ENCODE measurements around the gene PCDHA6.
"Not testable (repeated sequence)": the region's sequence is repeated elsewhere in the genome, so short reads cannot be mapped to it uniquely, and the experiment has no call there.

The PCDHA6 gene

DNA sequence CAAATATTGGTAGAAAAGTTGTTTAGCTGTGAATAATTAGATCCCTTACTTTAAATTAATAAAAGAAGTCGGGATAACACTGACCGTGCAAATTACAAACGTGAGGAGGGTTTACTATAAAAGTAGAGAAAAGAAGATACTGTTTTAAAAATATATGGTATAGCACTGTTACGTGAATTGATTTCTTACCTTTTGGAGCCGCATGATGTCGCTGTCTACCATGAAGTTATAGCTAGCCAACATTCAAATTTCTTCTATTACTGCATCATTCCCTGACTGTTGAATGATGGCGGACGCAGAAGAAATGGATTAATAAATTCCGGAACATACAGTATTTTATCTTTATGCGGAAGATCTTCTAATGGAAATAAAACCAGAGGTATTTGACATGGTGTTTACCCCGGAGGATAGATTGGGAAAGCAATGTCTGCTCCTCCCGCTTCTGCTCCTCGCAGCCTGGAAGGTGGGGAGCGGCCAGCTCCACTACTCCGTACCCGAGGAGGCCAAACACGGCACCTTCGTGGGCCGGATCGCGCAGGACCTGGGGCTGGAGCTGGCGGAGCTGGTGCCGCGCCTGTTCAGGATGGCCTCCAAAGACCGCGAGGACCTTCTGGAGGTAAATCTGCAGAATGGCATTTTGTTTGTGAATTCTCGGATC is at the start of gene PCDHA6:
Gene PCDHA6, plus strand, starts transcription at position 257 of the 658 bp plus-strand sequence. Its CDS starts 132 bp downstream, at position 389.
- DNase-seq = no peak

DNA sequence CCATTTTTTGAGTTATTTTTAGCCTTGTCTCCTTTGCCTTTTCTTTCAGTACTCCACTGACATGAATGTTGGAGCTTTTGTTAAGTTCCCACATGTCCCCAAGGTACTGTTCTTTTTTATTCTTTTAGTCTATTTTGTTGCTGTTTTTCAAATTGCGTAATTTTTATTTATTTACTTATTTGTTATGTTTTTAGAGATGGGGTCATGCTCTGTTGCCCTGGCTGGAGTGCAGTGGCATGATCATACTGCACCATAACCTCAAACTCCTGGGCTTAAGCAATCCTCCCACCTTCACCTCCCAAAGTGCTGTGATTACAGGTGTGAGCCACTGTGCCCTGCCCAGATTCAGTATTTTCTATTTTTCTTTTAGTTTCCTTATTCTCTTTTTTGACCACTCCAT is 47.2 kb upstream of the PCDHA6 start:
- no peak for DNase-seq

- DNase-seq = no peak
Measured at GRCh38 chr5:140785905-140786686, 41.7 kb upstream of the PCDHA6 start, which contains the start of gene PCDHA1. PCDHA1 (plus strand) TSS chr5:140786140.

GRCh38 chr5:140787422-140787821 is 40.3 kb upstream of the PCDHA6 start:
- DNase-seq = not testable (repeated sequence)

GRCh38 chr5:140787849-140788504 is 39.8 kb upstream of the PCDHA6 start:
- DNase-seq = not testable (repeated sequence)

- DNase-seq = no peak
Measured at GRCh38 chr5:140791089-140791488, 36.7 kb upstream of the PCDHA6 start.

DNA sequence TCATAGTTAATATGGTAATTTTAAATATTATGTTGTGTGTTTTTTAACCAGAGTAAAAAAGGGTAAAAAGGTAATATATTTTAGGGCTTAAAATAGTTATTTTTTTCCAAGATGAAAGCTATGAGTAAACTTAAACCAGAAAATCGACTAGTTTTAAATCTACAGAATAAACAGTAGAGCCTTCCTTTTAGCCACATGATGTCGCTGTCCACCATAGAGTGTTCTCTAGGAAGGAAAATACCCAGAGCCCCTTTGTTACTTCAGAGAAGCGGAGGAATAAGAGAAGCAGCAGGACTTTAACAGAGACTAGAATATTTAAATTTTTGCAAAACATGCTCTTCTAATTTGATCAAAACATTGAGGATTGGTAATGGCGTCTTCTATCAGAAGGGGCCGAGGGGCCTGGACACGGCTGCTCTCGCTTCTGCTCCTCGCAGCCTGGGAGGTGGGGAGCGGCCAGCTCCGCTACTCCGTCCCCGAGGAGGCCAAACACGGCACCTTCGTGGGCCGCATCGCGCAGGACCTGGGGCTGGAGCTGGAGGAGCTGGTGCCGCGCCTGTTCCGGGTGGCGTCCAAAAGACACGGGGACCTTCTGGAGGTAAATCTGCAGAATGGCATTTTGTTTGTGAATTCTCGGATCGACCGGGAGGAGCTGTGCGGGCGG is 33.0 kb upstream of the PCDHA6 start, which contains the start of gene PCDHA2:
Gene PCDHA2, plus strand, starts transcription at position 258 of the 664 bp plus-strand sequence.
- DNase-seq = no peak

GRCh38 chr5:140795259-140795641 is 32.5 kb upstream of the PCDHA6 start:
- DNase-seq = no peak

- not testable (repeated sequence) for DNase-seq
Measured at GRCh38 chr5:140796072-140796717, 31.6 kb upstream of the PCDHA6 start.

DNA sequence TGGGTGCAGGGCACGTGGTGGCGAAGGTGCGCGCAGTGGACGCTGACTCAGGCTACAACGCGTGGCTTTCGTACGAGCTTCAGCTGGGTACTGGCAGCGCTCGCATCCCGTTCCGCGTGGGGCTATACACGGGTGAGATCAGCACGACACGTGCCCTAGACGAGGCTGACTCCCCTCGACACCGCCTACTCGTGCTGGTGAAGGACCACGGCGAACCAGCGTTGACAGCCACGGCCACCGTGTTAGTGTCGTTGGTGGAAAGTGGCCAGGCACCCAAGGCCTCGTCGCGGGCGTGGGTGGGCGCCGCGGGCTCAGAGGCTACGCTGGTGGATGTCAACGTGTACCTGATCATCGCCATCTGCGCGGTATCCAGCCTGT is 31.1 kb upstream of the PCDHA6 start:
- no peak for DNase-seq

GRCh38 chr5:140800816-140801493 is 26.8 kb upstream of the PCDHA6 start, which contains the start of gene PCDHA3:
PCDHA3 (plus strand) TSS chr5:140801057.
- no peak for DNase-seq

DNA sequence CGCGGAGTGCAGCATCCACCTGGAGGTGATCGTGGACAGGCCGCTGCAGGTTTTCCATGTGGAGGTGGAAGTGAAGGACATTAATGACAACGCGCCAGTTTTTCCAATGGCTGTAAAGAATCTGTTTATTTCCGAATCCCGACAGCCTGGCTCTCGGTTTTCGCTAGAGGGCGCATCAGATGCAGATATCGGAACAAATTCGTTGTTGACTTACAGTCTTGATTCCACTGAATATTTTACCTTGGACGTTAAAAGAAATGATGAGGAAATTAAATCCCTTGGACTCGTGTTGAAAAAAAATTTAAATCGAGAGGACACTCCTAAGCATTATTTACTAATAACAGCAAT is 26.3 kb upstream of the PCDHA6 start:
- DNase-seq = no peak

DNA sequence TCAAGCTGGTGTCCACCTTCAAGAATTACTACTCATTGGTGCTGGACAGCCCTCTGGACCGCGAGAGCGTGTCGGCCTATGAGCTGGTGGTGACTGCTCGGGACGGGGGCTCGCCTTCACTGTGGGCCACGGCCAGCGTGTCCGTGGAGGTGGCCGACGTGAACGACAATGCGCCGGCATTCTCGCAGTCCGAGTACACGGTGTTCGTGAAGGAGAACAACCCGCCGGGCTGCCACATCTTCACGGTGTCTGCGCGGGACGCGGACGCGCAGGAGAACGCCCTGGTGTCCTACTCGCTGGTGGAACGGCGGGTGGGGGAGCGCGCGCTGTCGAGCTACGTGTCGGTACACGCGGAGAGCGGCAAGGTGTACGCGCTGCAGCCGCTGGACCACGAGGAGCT is 25.4 kb upstream of the PCDHA6 start:
- DNase-seq = not testable (repeated sequence)

- no peak for DNase-seq
Measured at GRCh38 chr5:140802781-140803271, 24.9 kb upstream of the PCDHA6 start.

DNA sequence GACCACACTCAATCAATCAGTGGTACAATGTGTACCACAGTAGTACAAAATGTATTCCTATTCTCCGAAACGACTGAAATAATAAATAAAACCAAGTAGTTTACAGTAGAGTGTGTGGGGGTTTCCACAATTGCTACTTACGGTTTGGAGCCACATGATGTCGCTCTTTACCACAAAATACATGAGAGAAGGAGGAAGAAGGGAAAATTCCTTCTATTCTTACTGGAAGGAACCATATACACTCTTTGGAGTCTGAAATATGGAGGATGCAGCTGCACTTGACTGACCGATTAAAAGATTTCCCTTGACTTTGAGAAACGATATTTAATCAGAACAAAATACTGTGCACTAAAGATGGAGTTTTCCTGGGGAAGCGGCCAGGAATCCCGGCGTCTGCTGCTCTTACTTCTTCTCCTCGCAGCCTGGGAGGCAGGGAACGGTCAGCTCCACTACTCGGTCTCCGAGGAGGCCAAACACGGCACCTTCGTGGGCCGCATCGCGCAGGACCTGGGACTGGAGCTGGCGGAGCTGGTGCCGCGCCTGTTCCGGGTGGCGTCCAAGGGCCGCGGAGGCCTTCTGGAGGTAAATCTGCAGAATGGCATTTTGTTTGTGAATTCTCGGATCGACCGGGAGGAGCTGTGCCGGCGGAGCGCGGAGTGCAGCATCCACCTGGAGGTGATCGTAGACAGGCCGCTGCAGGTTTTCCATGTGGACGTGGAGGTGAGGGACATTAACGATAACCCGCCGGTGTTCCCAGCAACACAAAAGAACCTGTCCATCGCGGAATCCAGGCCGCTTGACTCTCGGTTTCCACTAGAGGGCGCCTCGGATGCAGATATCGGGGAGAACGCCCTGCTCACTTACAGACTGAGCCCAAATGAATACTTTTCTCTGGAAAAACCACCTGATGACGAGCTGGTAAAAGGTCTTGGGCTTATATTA is 20.7 kb upstream of the PCDHA6 start, which contains the start of gene PCDHA4:
Gene PCDHA4, plus strand, starts transcription at position 235 of the 942 bp plus-strand sequence.
- peak; percentile 17 for DNase-seq

DNA sequence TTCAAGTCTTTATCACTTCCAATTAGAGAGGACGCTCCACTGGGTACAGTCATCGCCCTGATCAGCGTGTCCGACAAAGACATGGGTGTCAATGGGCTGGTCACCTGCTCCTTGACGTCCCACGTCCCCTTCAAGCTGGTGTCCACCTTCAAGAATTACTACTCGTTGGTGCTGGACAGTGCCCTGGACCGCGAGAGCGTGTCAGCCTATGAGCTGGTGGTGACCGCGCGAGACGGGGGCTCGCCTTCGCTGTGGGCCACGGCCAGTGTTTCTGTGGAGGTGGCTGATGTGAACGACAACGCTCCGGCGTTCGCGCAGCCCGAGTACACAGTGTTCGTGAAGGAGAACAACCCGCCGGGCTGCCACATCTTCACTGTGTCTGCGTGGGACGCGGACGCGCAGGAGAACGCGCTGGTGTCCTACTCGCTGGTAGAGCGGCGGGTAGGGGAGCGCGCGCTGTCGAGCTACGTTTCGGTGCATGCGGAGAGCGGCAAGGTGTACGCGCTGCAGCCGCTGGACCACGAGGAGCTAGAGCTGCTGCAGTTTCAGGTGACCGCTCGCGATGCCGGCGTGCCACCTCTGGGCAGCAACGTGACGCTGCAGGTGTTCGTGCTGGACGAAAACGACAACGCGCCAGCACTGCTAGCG is 19.4 kb upstream of the PCDHA6 start:
- not testable (repeated sequence) for DNase-seq

- no peak for DNase-seq
Measured at GRCh38 chr5:140808889-140809291, 18.9 kb upstream of the PCDHA6 start.

DNA sequence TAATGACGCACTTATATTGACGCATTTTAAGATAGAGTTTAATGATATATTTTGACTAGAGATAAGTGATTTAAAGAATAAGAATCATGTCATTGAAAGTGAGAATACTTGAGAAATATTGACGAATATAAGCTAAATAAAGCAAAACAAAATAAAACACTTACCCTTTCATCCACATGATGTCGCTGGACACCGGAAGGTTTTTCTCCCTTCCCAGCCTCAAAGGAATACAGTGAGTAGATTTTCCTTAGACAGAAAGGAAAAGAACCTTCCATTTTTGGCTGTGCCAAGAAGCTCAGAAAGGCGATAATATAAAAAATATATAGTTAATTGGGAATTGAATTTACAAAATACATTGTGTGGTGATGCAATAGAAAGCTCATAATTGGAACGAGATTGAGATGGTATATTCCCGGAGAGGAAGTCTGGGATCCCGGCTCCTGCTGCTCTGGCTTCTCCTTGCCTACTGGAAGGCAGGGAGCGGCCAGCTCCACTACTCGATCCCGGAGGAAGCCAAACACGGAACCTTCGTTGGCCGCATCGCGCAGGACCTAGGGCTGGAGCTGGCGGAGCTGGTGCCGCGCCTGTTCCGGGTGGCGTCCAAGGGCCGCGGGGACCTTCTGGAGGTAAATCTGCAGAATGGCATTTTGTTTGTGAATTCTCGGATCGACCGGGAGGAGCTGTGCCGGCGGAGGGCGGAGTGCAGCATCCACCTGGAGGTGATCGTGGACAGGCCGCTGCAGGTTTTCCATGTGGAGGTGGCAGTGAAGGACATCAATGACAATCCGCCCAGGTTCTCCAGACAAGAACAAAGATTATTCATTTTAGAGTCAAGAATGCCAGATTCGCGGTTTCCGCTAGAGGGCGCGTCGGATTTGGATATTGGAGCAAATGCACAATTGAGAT is 6.1 kb upstream of the PCDHA6 start, which contains the start of gene PCDHA5:
Gene PCDHA5, plus strand, starts transcription at position 239 of the 906 bp plus-strand sequence.
- DNase-seq = peak; percentile 22

GRCh38 chr5:140822281-140822629 is 5.5 kb upstream of the PCDHA6 start:
- DNase-seq = no peak
